Prostate gland (tissue), 2 donors: ENCODE measurements around the gene MRPL34. TPM values are rescaled to one million over a fixed set of nuclear protein-coding genes. Genes with fewer than 3 reads are reported as not detected.
A peak's percentile ranks its signal among the peaks of the same experiment; 100 is the strongest.

ENCODE experiments used
- DNase-seq: peaks from one replicate; pipeline ENCODE4 v3.0.0-alpha.2; 2019; ENCODE audit warnings: low spot score
- H3K27ac ChIP-seq, 2 donors: fragments of 200-600 bp; sonication (generic); 2 replicates each; pipeline ENCODE4 v1.5.1; 2017 to 2019
- H3K27me3 ChIP-seq: fragments of 200-600 bp; sonication (generic); replicated peaks from 2 replicates; pipeline ENCODE4 v1.5.1; 2019; ENCODE audit not compliant: insufficient read depth
- H3K36me3 ChIP-seq, 2 donors: fragments of 200-600 bp; sonication (generic); 1 replicate in 1 of 2; 2 replicates in 1 of 2; pipeline versions ENCODE4 v1.5.1 to v1.8.1; 2017 to 2019
- H3K4me1 ChIP-seq: fragments of 200-600 bp; sonication (generic); replicated peaks from 2 replicates; pipeline ENCODE4 v1.5.1; 2019
- H3K4me3 ChIP-seq, 2 donors: fragments of 200-600 bp; sonication (generic); 2 replicates each; pipeline ENCODE4 v1.5.1; 2017 to 2019
- H3K9me3 ChIP-seq: fragments of 200-600 bp; sonication (generic); 2 replicates; pipeline ENCODE4 v1.5.1; 2017
- POLR2A ChIP-seq: fragments of 450-650 bp; IDR thresholded peaks from one replicate; pipeline ENCODE4 v1.6.1; 2016; ENCODE audit warnings: antibody characterized with exemption, mild to moderate bottlenecking
- POLR2AphosphoS5 ChIP-seq: sonication (generic); formaldehyde crosslinking; IDR thresholded peaks from one replicate; pipeline ENCODE4 v1.6.1; 2017; ENCODE audit warnings: antibody characterized with exemption
- WGBS: methylation state at CpG from one replicate; pipeline ENCODE4 v1.1.5; 2018; 5-methylcytosine and 5-hydroxymethylcytosine counted together
- intact Hi-C: fragments of 100-400 bp; cut with DNase I; formaldehyde crosslinking; loops from one replicate; pipeline ENCODE4 v1.14.2; 2022
- total RNA-seq, 2 donors: library from RNA; depleted of rRNA; stranded (reverse); fragments of >200 nt; gene quantifications; one replicate each; pipeline ENCODE4 v1.1.0, GENCODE V29; 2016
- TF ChIP-seq, protein P1 (sequence below), 4 experiments: fragments of 200-600 bp in 2 of 4; fragments of 450-650 bp in 2 of 4; sonication (generic) in 2 of 4; IDR thresholded peaks; 1 replicate in 3 of 4; 2 replicates in 1 of 4; pipeline ENCODE4 v1.5.1; 2016 to 2019; ENCODE audit warnings: antibody characterized with exemption in 4 of 4, mild to moderate bottlenecking in 2 of 4, moderate library complexity in 2 of 4

MRPL34 gene
- total RNA-seq, 2 donors from 2014 or later: 157 to 169 TPM

DNA sequence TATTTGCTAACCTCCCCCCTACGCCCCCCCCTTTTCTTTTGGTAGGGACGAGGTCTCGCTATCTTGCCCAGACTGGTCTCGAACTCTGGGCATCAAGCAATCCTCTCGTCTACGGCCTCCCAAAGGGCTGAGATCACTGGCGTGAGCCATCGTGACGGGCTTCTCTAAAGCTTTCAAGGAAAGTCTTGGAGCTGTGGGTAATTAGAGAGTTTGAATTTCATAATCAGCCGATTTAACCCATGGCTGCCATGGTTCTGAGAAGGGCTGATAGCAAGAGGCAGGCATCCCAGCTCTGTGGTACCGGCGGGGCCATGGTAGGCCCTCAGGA is 1.8 kb upstream of the MRPL34 start:
- intact Hi-C loops: no loop called here
- Histone ChIP-seq H3K36me3 (no peaks in the 10 kb centered on the region), H3K4me3 (peak overlapping the region; percentile 62 to 67), H3K27ac (peak overlapping the region in 1 of 2 donors; percentile 81), H3K4me1 (peaks cover 5% of the 10 kb centered on the region), H3K9me3 (no peaks in the 10 kb centered on the region), H3K27me3 (no peaks in the 10 kb centered on the region)
- TF ChIP-seq POLR2AphosphoS5 (no peak), POLR2A (no peak)
- TF ChIP-seq, protein P1, sequence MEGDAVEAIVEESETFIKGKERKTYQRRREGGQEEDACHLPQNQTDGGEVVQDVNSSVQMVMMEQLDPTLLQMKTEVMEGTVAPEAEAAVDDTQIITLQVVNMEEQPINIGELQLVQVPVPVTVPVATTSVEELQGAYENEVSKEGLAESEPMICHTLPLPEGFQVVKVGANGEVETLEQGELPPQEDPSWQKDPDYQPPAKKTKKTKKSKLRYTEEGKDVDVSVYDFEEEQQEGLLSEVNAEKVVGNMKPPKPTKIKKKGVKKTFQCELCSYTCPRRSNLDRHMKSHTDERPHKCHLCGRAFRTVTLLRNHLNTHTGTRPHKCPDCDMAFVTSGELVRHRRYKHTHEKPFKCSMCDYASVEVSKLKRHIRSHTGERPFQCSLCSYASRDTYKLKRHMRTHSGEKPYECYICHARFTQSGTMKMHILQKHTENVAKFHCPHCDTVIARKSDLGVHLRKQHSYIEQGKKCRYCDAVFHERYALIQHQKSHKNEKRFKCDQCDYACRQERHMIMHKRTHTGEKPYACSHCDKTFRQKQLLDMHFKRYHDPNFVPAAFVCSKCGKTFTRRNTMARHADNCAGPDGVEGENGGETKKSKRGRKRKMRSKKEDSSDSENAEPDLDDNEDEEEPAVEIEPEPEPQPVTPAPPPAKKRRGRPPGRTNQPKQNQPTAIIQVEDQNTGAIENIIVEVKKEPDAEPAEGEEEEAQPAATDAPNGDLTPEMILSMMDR (IDR thresholded peaks at IDR 0.05): no peak
- no peak for DNase-seq
- WGBS: 42% methylated on average over 12 of the region's 12 CpGs

DNA sequence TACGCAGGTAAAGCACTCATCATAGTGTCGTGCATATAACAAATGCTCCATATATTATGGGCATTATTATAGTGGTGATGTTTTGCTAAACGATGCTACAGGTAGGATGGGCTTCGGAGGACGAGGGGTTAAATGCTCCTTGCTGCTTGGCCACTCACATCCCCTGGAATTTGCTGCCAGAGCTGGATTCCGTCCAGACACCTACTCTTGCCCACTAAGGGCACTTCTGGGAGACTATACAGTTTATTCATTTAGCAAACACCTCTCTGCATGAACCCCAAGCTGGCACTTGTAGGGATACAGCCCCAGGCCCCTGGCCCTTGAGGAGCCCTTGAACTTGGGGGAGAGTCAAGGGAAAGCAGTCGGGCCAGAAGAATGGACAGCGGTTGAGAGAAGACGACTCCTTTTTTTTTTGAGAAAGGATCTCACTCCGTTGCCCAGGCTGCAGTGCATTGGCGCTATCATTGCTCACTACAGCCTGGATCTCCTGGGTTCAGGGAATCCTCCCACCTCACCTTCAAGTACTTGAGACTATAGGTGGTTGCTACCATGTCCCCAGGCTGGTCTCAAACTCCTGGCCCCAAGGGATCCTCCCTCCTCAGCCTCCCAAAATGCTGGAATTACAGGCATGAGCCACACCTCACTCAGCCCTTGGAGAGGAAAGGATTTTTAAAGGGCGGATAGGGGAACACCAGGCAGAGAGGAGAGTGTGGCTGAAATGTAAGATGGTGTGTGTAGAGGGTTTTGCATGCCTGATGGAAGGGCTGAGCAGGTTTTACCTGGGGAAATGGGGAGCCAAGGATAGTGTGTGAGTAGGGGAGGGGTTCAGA is 1.1 kb upstream of the MRPL34 start:
- Histone ChIP-seq H3K4me3 (no peak overlapping the region), H3K27me3 (no peaks in the 10 kb centered on the region), H3K27ac (peak overlapping the region in 1 of 2 donors; percentile 87), H3K9me3 (no peaks in the 10 kb centered on the region), H3K36me3 (no peaks in the 10 kb centered on the region), H3K4me1 (peaks cover 5% of the 10 kb centered on the region)
- intact Hi-C loops: no loop called here
- WGBS: 54% methylated on average over 12 of the region's 12 CpGs
- TF ChIP-seq POLR2A (no peak), POLR2AphosphoS5 (no peak)
- TF ChIP-seq, protein P1 (IDR thresholded peaks at IDR 0.05): no peak
- no peak for DNase-seq

DNA sequence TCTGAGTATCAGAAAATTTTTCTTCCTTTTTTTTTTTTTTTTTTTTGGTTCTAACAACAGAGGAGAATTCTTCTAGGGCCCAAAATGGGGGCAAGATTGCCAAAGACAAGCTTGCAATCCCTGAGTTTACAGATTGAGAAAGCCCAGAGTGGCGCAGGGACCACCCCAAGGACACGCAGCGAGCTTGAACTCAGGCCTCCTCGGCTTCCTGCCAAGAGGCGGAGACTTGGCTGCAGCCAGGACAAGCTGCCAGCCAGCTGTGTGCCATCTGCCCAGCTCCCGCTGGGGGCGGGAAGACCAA is 506 bp upstream of the MRPL34 start:
- H3K27ac ChIP-seq: peak overlapping the region; percentile 87
- H3K9me3 ChIP-seq: no peaks in the 10 kb centered on the region
- no peaks in the 10 kb centered on the region for H3K36me3 ChIP-seq
- peaks cover 8% of the 10 kb centered on the region for H3K4me1 ChIP-seq
- H3K4me3 ChIP-seq: peak overlapping the region; percentile 51 to 61
- intact Hi-C loops: no loop called here
- H3K27me3 ChIP-seq: no peaks in the 10 kb centered on the region
- no peak for DNase-seq
- 3% methylated on average over 7 of the region's 7 CpGs for WGBS
- TF ChIP-seq POLR2A (no peak), POLR2AphosphoS5 (no peak)
- TF ChIP-seq, protein P1 (IDR thresholded peaks at IDR 0.05): no peak

DNA sequence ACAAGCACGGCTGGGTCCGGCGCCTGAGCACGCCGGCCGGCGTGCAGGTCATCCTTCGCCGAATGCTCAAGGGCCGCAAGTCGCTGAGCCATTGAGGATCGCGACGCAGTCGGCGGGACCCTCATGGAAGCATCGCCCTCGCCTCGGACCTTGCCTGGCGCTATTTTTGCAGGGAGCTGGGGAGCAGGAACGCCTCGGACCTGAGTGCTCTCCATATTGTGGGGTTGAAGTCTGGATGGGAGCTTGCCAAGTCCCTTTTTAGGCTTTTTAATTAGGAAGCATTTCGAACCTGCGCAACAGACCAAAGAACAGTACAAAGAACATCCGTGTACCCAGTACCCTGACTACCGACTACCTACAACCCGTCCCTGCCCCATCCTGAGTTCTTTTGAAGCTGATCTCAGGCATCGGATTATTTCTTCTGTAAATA is 628 bp downstream of the MRPL34 start:
- Histone ChIP-seq H3K4me1 (peaks cover 13% of the 10 kb centered on the region), H3K4me3 (peak overlapping the region; percentile 51 to 61), H3K27me3 (no peaks in the 10 kb centered on the region), H3K36me3 (no peaks in the 10 kb centered on the region), H3K9me3 (no peaks in the 10 kb centered on the region), H3K27ac (peak overlapping the region; percentile 87)
- TF ChIP-seq, protein P1 (IDR thresholded peaks at IDR 0.05): no peak
- TF ChIP-seq POLR2A (no peak), POLR2AphosphoS5 (no peak)
- no peak for DNase-seq
- intact Hi-C loops: no loop called here
- WGBS: 5% methylated on average over 27 of the region's 28 CpGs

DNA sequence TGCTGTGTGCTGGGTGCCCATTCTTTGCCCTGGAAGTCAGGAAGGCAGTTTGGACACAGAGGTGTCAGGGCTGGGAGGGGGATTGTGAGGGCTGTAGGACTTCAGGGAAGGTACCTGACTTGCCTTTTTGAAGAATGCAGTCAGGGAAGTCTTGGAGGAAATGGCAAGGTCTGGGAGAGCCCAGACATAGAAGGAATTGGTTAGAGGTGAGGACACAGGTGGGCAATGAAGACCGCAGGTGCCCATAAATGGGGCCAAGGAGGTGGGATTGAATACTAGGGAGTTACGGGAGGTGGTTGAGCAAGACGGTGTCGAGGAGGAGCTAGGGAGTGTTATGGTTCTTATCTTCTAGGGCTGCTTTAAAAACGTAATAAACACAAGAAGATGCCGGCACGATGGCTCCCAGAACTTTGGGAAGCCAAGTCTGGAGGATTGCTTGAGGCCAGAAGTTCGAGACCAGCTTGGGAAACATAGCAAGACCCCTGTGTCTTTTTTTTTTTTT is 2.3 kb downstream of the MRPL34 start:
- H3K36me3 ChIP-seq: no peaks in the 10 kb centered on the region
- TF ChIP-seq POLR2A (no peak), POLR2AphosphoS5 (no peak)
- TF ChIP-seq, protein P1 (IDR thresholded peaks at IDR 0.05): no peak
- no peaks in the 10 kb centered on the region for H3K9me3 ChIP-seq
- H3K27ac ChIP-seq: no peak overlapping the region
- 83% methylated on average over 8 of the region's 8 CpGs for WGBS
- intact Hi-C loops: no loop called here
- H3K4me3 ChIP-seq: no peak overlapping the region
- no peak for DNase-seq
- no peaks in the 10 kb centered on the region for H3K27me3 ChIP-seq
- H3K4me1 ChIP-seq: peaks cover 13% of the 10 kb centered on the region
